OCI-LY7 (cell line): Measurements from ENCODE around the gene ULK4. TPM values are rescaled to one million over a fixed set of nuclear protein-coding genes. Genes with fewer than 3 reads are reported as not detected.

ENCODE experiments used
- BruUV-seq: library from RNA; stranded (reverse); fragments of 400-500 nt; replicated peaks from 2 replicates; lab custom pipeline; 2021; lab: Mats Ljungman, UMichigan
- CTCF ChIA-PET: fragments of 300-600 bp; sonication (Branson Sonifier 250); formaldehyde crosslinking; loops from one replicate; lab custom pipeline; 2022; ENCODE audit warnings: antibody characterized with exemption; ENCODE audit not compliant: unreplicated experiment; lab: Charles Lee
- POLR2A ChIA-PET: fragments of 300-600 bp; sonication (Branson Sonifier 250); formaldehyde crosslinking; loops from one replicate; lab custom pipeline; 2022; ENCODE audit warnings: antibody characterized with exemption; lab: Charles Lee
- DNase-seq: peaks from one replicate; pipeline ENCODE4 v3.0.0-alpha.2; 2015; ENCODE audit warnings: low spot score
- H2AFZ ChIP-seq: fragments of 200-600 bp; sonication (generic), shearing (Covaris generic); 2 replicates; pipeline ENCODE4 v1.6.1; 2014; ENCODE audit warnings: mild to moderate bottlenecking, antibody characterized with exemption, low read length, moderate library complexity
- H3K27ac ChIP-seq: fragments of 200-600 bp; sonication (generic); 2 replicates; pipeline ENCODE4 v1.5.1; 2014; ENCODE audit warnings: mixed run types, low read depth, mild to moderate bottlenecking, moderate library complexity, low read length, inconsistent platforms; ENCODE audit not compliant: poor library complexity, severe bottlenecking
- H3K36me3 ChIP-seq: fragments of 200-600 bp; sonication (generic); 2 replicates; pipeline ENCODE4 v1.6.1; 2014; ENCODE audit warnings: mild to moderate bottlenecking, antibody characterized with exemption, low read length, moderate library complexity, mixed read lengths; ENCODE audit not compliant: insufficient read depth
- H3K4me1 ChIP-seq: fragments of 200-600 bp; sonication (generic); 2 replicates; pipeline ENCODE4 v1.5.1; 2014; ENCODE audit warnings: mild to moderate bottlenecking, low read length; ENCODE audit not compliant: insufficient read depth, poor library complexity, severe bottlenecking
- H3K4me2 ChIP-seq: fragments of 200-600 bp; sonication (generic); 2 replicates; pipeline ENCODE4 v1.6.1; 2014; ENCODE audit warnings: mild to moderate bottlenecking, low read length
- H3K4me3 ChIP-seq: fragments of 200-600 bp; sonication (generic); 2 replicates; pipeline ENCODE4 v1.5.1; 2014; ENCODE audit warnings: mild to moderate bottlenecking, low read depth, low read length; ENCODE audit not compliant: poor library complexity, severe bottlenecking
- H3K79me2 ChIP-seq: fragments of 200-600 bp; sonication (generic); 2 replicates; pipeline ENCODE4 v1.6.1; 2016; ENCODE audit warnings: low read depth, mild to moderate bottlenecking, low read length, moderate library complexity, mixed read lengths; ENCODE audit not compliant: insufficient read depth
- H3K9me2 ChIP-seq: fragments of 200-600 bp; sonication (generic); 2 replicates; pipeline ENCODE4 v1.6.1; 2016; ENCODE audit warnings: mild to moderate bottlenecking, low read length, mixed read lengths; ENCODE audit not compliant: insufficient read depth
- H3K9me3 ChIP-seq: fragments of 200-600 bp; sonication (generic); 2 replicates; pipeline ENCODE4 v1.6.1; 2014; ENCODE audit warnings: mild to moderate bottlenecking, mixed run types, low read length, mixed read lengths
- H4K20me1 ChIP-seq: fragments of 200-600 bp; sonication (generic); 2 replicates; pipeline ENCODE4 v1.6.1; 2014; ENCODE audit warnings: mild to moderate bottlenecking, antibody characterized with exemption, low read length, moderate library complexity, mixed read lengths; ENCODE audit not compliant: insufficient read depth
- EZH2phosphoT487 ChIP-seq: fragments of 200-600 bp; sonication (generic); IDR thresholded peaks from 2 replicates; pipeline ENCODE4 v1.6.1; 2018; ENCODE audit warnings: low read depth, borderline replicate concordance, mild to moderate bottlenecking, mixed run types, antibody characterized with exemption, low read length, moderate library complexity, mixed read lengths
- intact Hi-C: fragments of 100-400 bp; cut with micrococcal nuclease; formaldehyde crosslinking; loops from one replicate; pipeline ENCODE4 v1.10.0; 2022; ENCODE audit not compliant: unreplicated experiment
- total RNA-seq, 2 experiments: library from RNA; depleted of rRNA in 1 of 2; stranded (reverse); fragments of >200 nt in 1 of 2; shearing (Covaris generic) in 1 of 2; gene quantifications; 2 replicates each; pipeline ENCODE4 v1.2.3, GENCODE V29; 2014 to 2022
- TF ChIP-seq, protein P1 (sequence below): fragments of 200-600 bp; sonication (generic); conservative IDR thresholded peaks from 2 replicates; pipeline ENCODE4 v1.5.1; 2014; ENCODE audit warnings: mild to moderate bottlenecking, antibody characterized with exemption, low read length, moderate library complexity, mixed read lengths

Gene ULK4
- total RNA-seq, 2 experiments from 2014 or later = 18.9 to 21.0 TPM

DNA sequence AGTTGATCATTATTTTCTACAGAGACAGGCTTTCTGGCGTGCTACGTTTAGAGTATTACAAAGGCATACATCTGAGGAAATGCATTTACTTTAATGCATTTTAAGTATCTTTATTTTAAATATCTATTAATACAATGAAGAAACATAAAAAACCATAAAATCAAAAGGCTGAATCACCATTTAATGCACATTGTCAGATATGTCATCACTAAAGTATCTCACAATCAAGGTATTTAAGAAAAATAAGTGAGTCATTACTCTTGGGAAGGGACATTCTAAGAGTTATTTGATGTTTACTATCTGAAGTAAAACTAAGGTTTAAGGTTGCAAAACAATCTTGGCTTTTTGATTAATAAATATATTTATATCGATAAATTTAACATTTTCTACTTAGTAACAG lies 660.4 kb downstream of the ULK4 start:
- Histone ChIP-seq H3K4me1 (no peaks in the 10 kb centered on the region), H2AFZ (no peak overlapping the region), H3K4me2 (no peak overlapping the region), H3K79me2 (no peaks in the 10 kb centered on the region), H3K36me3 (no peaks in the 10 kb centered on the region), H3K9me2 (no peaks in the 10 kb centered on the region; the same call in 1 of the 2 replicates), H3K9me3 (no peaks in the 10 kb centered on the region), H3K4me3 (no peak overlapping the region), H4K20me1 (no peaks in the 10 kb centered on the region), H3K27ac (no peak overlapping the region)
- intact Hi-C loops = no loop called here
- DNase-seq = no peak
- BruUV-seq = no TSS peak
- TF ChIP-seq, protein P1, sequence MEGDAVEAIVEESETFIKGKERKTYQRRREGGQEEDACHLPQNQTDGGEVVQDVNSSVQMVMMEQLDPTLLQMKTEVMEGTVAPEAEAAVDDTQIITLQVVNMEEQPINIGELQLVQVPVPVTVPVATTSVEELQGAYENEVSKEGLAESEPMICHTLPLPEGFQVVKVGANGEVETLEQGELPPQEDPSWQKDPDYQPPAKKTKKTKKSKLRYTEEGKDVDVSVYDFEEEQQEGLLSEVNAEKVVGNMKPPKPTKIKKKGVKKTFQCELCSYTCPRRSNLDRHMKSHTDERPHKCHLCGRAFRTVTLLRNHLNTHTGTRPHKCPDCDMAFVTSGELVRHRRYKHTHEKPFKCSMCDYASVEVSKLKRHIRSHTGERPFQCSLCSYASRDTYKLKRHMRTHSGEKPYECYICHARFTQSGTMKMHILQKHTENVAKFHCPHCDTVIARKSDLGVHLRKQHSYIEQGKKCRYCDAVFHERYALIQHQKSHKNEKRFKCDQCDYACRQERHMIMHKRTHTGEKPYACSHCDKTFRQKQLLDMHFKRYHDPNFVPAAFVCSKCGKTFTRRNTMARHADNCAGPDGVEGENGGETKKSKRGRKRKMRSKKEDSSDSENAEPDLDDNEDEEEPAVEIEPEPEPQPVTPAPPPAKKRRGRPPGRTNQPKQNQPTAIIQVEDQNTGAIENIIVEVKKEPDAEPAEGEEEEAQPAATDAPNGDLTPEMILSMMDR = no peak
- no peak for TF ChIP-seq EZH2phosphoT487
- ChIA-PET CTCF (no interaction called here), POLR2A (no interaction called here)

DNA sequence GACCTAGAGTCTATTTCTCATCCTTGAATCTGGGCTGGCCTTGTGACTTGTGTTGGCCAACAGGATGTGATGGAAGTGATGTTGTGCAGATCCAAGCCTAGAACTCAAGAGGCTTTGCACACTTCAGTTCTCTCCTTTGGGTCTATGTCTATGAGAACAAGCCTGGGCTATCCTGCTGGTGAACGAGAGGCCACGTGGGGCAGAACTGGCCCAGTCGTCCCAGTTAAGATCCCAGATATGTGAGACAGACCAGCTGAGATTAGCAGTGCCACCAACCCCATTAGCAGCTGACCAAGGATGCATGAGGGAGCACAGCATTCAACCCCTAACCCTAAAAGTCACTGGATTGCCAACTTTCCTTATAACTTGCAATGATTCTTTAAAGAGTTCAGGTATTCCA lies 662.9 kb downstream of the ULK4 start:
- CTCF ChIA-PET = no interaction called here
- TF ChIP-seq EZH2phosphoT487 = no peak
- TF ChIP-seq, protein P1 = no peak
- H3K9me3 ChIP-seq = no peaks in the 10 kb centered on the region
- intact Hi-C loops = no loop called here
- no peak for DNase-seq
- H3K79me2 ChIP-seq = no peaks in the 10 kb centered on the region
- no peaks in the 10 kb centered on the region for H4K20me1 ChIP-seq
- H3K36me3 ChIP-seq = no peaks in the 10 kb centered on the region
- H3K4me1 ChIP-seq = no peaks in the 10 kb centered on the region
- H3K27ac ChIP-seq = no peak overlapping the region
- H3K4me3 ChIP-seq = no peak overlapping the region
- BruUV-seq = no TSS peak
- H3K9me2 ChIP-seq = no peaks in the 10 kb centered on the region; the same call in 1 of the 2 replicates
- no peak overlapping the region for H3K4me2 ChIP-seq
- POLR2A ChIA-PET = no interaction called here
- no peak overlapping the region for H2AFZ ChIP-seq

DNA sequence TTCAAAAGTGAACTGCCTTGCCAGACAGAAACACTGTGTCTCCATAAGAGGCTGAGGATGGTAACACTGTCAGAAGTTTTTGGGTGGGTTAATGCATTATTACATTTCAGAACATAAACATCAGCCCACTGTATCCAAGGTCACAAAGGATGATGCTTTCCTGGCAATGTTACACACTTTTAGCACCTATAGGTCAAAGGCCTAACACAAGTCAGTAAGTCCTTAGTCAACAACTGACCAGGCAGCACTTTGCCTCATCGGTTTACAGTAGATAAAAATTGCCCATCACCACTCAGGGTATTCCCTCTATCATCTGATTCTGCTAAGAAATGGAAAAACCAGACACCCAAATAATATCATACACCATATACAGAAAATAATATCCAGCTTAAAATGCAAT lies 664.2 kb downstream of the ULK4 start:
- Histone ChIP-seq H3K27ac (no peak overlapping the region), H3K4me2 (no peak overlapping the region), H3K36me3 (no peaks in the 10 kb centered on the region), H4K20me1 (no peaks in the 10 kb centered on the region), H3K9me2 (no peaks in the 10 kb centered on the region; the same call in 1 of the 2 replicates), H3K4me1 (no peaks in the 10 kb centered on the region), H3K79me2 (no peaks in the 10 kb centered on the region), H2AFZ (no peak overlapping the region), H3K4me3 (no peak overlapping the region), H3K9me3 (no peaks in the 10 kb centered on the region)
- BruUV-seq = no TSS peak
- no peak for DNase-seq
- intact Hi-C loops = no loop called here
- CTCF ChIA-PET = no interaction called here
- TF ChIP-seq EZH2phosphoT487 = no peak
- TF ChIP-seq, protein P1 = no peak
- POLR2A ChIA-PET = no interaction called here
